Stimulated activated CD8-positive, alpha-beta memory T cell treated with anti-CD3 and anti-CD28 coated beads, Interleukin-15, amount 100 ng/mL, for 48 hours (primary cell): ENCODE measurements around the gene SLC6A6.

Experiments used
- DNase-seq, 2 donors: peaks; one replicate each; pipeline ENCODE4 v3.0.0-alpha.2; 2020; ENCODE audit warnings: low read depth in 2 of 2

Gene SLC6A6

DNA sequence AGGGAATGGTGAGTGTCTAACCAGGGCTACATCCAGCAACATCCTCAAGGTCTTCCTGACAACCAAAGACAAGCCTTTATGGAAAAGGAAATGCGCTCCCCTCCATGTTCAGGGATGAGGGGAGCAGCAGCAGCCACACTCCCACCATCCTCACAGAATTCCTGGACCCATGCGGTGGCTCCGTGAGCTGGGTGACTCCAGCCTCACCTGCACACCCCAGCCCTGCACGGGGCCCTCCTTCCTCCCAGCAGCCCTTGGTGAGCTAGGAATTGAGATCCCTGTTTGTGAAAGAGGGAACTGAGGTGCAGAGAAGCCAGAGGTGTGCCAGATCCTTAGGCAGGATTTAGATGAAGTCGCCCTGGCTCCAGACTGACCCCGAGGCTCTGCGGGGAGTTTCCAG lies 85.4 kb downstream of the SLC6A6 start:
- no peak for DNase-seq

DNA sequence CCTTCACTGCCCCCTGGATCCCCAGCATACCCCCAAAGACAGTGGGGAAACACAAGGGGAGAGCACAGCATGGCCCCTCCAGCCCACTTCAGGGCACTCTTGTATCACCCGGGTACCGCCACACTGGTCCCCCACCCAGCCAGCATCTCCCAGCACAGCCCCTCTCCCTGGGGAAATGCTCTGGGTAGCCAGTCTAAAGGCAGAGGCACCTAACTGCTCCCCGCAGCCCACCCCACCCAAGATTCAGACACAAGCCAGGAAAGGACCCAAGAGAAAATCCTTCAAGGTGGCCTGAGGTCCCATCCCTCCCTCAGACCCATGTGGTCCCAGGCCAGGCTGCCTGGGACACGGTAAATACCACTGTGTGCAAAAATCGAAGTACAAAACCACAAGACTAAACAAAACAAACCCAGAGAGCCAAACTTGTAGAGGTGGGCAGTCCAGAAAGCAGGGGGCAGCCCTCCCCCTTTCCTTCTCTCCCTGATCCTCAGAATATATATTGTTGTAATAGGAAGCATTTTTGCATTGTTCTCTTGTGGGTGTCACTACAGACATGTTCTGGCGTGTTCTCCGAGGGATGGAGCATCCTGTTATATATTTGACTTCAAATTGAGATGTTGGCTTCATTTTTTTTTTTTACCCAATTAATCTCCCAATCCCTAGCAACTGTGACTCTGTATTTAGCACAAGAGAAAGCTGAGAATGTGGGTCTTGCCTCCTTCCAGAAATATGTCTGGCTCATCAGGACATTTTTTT lies 86.1 kb downstream of the SLC6A6 start:
- DNase-seq, result no peak

DNA sequence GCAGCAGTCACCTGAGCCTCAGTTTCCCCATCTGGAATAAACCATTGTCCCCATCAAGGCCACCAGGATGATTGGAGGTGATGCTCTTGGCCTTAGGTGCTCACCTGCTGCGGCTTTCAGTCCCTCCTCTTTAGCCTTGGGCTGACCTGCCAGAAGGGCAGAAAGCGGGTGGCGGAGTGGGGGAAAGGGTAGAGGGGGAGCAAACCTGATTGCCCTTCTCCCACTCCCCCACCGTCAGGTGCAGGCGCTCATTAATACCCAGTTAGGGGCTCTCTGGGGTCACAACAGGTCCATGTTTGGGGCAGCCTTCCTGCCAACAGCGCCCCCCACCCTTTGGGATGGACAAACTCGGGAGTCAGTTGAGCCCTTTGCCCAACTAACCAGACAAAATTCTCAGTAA lies 87.2 kb downstream of the SLC6A6 start:
- no peak for DNase-seq

DNA sequence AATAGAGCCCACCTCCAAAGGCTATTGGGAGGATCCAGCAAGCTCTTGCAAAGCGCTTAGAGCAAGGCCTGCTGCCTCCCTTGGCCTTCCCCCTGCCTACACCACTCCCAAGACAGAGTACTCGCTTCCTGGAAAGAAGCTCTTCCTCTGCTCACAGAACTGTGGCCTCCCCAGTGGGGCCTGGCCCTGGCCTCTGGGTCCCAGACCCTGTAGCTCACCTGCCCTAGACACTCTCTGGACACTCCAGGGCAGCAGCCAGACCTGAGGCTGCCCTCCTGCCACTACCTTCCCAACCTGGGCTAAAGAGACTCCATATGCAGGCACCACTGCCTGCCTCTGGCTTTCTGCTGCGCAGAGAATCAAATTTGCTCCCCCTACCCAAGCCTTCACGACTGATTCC lies 87.8 kb downstream of the SLC6A6 start:
- DNase-seq, result no peak

DNA sequence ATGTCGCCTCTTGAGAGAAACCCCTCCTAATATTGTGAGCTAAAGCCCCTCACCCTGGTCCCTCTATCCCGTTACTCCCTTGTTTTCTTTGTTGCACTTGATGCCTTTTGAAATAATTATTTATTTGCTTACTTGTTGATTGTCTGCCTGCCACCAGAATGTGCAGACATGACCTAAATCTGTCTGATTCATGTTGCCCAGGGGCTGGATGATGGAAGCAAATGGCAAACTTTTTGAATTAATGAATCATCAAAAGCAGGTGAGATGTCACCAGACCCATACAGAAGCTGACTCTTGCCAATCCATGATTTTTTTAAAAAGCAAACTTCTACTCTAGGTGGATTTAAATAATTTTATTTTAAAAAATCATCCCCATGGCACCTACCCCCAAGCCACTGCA lies 88.4 kb downstream of the SLC6A6 start:
- DNase-seq, result no peak

DNA sequence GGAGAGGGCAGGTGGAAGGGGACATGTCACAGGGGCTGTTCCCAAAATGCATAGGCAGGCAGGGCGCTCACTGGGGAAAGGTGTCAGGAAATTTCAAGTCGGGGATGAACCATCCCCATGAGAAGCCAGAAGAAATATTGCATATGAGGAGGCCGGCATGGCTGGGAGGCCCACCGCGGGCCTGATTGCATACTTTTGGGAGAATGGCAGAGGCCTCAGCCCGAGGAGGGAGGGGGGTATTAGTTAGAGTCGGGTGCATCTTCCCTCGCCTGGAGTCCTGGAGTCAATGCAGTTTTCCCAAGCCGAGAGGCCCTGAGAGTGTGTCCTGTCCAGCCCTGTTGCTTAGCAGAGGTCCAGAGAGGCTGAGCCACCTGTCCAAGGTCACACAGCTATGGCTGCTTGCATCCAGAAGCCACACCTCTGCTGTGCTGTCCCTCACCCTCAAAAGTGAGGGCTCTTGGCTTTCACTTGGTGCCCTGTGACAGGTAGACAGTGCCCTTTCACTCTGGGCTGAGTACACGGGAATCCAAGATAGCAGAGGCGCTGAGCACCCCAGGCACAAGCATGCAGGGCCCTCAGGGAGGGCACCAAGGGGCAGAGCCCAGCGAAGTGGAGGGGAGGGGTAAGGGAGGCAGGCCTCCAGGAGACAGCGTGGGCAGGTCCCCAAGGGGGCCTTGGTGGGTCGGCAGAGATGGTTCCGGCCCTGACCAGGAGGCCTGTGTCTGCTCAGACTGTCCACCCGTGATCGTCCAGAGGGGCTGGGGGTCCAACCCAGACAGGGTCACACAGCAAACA lies 89.2 kb downstream of the SLC6A6 start:
- DNase-seq, result no peak

DNA sequence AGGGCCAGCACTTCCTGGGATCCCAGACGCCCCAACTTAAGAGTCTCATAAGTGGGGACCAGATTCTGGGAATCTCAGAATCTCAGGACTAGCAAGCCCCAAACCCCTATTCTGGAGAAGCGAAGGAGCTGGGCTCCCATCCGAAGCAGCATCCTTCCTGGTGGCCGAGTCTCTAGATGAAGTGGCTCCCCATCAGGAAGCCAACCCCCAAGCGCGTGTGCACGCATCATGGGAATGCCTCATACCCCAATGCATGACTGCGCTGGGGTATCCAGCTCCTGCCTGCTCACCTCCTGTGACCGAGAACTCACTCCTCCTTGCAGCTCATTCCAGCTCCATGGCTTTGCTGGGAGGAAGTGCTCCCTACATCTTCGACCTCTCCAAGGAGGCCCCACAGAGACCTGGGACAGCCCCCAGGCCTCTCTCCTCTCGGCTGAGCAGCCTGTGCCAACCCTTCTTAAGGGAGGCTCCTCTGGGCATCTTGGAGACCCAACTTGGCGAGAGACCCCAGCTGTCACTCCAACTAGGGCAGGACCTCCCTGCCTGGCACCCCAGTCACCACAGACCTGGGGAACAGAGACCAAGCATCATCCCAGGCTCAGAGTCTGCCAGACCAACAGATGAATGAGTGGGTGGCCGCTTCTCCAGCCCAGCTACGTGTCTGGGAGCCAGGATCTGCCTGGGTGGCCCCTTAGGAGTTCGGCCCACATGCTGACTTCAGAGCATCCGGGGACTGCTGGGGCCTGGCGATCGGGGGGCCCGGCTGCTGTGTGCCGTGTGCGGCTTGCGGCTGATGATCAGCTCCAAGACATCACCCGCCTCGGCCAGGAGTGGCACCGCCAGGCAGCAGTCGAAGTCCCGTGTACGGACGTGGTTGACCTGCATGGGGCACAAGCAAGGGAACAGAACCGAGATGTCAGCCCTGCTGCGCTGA lies 90.8 kb downstream of the SLC6A6 start:
- DNase-seq, result no peak

DNA sequence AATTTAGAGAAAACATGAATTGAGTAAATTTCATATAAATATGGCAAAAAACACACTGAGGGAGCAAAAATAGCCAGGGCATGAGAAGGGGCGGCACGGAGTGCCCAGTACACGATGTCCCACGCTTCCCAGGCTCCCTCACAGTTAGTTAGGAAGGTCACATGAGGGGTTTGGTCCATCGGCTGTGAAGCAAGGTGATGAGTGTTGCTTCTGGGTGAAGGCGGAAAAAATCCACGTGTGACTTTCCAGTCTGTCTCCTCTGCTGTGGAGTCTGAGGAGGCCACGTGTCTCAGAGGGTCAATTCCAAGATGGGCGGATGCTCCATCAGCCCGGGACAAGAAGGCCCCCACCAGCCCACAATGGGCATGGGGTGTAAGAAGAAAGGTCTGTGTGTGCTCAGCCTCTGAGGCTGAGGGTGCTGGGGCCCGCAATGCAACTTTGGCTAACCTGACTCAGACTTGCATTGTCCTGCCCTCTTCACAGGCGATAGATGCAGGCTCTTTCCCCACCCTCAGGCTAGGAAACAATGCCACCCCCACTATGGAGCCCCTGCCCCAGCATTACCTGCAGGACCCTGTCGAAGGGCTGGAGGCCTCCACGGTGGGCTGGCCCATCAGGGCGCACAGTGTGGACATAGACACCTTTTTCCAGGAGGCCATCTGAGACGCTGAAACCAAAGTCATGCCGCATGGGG lies 92.0 kb downstream of the SLC6A6 start:
- DNase-seq, result no peak

DNA sequence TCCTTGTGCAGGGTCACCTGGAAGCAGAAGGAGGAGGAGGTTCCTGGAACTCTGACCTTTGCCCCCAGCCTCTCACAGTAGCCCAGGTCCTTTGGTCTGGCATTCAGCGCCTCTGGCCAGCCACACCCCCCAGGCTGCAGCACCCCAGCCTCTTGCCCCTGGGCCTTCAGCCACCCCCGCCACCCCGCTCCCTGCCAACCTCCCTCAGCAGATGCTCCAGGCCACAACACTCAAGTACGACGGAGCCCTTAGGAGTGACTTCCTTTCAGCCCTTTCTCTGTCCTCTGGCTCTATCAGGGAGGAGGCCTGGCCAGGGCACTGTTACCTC lies 92.5 kb downstream of the SLC6A6 start:
- no peak for DNase-seq

DNA sequence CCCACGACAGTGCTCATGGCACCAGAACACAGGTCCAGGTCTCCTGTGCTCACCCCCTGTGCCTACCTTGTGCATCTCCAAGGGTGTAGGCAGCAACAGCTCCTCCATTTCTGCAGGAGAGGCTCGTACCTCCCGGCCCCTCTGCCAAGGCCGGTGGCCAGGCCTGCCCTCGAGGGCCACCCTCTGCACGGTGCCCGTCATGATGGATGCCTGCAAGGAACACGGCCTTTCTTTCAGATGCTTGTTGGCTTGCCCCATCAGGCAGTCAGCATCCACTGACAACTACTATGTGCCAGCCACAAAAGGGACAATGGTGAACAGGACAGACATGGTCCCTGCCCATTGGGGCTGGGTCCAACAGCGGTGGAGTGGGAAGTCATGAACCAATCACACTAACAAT lies 93.9 kb downstream of the SLC6A6 start:
- DNase-seq, result no peak

DNA sequence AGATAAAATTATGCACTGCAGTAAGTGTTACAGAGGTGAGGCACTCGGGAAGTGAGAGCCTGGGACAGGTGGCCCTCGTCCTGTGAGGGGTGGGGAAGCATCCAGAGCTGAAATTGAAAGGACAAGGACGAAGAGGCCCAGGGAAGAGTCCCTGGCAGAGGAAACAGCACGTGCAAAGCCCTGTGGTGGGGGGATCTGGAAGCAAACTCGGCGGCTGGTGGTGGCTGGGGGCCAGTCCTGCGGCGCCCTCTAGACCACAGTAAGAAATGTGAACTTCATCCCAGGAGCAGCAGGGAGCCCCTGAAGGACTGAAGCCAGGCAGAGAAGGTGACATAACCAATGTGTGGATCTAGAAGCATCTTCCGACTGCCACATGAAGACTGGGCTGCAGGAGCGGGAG lies 94.9 kb downstream of the SLC6A6 start:
- no peak for DNase-seq

DNA sequence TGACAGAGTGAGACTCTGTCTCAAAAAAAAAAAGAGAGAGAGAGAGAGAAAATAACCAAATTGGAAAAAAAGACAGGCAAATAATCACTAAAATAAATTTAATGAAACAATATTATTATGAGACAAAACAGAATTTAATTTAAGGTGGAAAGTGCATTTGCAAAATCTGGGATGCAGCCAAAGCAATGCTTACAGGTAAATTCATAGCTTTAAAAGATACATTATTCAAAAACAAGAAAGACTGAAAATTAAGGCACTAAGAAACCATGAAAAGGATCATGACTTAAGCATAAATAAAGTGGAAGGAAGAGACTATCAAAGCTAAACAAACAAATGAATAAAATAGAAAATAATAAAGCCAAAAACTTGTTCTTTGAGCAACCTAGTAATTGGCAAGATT lies 100.1 kb downstream of the SLC6A6 start:
- no peak for DNase-seq

DNA sequence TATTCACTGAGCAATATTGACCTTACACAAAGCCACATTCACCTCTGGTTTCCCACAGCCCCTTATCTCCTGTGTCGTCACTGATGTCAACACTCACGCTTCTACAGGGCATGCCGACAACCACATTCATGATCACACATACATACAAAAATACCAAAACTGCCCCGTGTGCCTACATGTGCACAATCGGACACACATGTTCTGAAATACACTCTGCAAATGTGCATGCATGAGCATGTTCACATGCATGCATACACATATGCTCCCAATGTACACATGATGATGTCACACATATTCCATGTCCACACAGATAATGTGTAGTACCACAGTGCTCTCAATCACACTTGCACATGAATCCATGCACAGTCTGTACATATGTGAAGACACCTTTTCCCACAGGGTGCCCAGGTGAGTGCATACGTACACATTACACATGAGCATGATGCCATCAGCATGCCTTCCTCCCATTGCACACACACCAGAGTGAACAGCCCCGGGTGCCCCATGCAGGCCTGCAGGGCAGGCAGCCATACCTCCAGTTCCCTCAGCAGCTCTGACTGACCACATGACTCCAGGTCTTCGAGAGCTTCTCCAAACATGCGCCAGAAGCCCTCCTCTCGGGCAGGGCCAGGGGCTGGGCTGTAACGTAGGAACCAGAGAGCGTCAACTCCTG lies 100.8 kb downstream of the SLC6A6 start:
- DNase-seq, result no peak

DNA sequence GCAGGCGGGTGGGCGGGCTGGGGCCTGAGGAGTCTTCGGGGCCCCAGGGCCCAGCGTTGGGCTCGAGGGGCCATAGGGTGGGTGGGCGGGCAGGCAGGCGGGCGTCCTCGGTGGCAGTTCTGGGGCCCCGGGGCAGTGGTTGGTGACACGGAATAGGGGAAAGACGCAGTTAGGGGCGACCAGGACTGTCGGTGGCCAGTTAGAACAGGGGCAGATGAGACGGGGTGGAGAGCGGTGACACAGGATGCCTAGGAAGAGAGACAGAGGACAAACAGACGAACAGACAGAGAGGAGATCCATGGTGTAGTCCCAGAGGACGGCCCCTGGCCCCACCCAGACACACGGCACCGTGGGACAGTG lies 101.3 kb downstream of the SLC6A6 start:
- no peak for DNase-seq

DNA sequence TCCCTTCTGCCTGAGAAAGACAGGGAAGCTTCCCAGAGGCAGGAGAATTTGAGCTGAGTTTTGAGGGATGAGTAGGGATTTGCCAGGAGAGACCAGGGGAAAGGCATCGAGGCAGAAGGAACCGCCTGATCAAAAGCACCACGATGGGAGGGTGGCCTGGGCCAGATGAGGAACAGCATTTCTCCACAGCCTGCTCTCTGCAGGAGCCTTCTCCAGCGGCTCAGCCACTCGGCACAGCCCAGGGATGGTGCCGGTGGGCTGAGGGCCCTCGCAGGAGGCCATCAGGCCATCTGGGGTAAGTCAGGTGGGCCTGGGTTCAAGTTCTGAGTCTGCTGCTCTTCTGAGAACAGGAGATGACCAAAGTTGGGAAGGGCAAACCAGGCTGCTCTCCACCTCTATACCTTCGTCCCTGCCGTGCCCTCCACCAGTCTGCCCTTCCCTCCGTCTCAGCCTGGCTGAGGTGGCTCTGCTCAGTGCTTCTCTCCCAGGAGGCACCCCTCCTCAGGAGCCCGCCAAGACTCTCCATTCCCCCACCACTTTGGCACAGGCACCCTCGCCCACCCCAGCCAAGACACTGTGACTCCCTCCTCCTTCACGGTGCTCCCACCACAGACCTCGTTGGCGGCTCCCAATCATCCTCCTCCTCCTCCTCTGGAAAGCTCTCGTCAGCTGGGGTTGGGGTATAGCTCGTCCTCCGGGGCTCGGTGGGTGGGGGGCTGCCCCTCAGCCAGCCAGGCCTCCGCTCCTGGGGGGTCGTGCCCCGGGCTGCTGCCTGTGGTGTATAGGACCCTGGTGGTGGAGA lies 102.8 kb downstream of the SLC6A6 start:
- DNase-seq, result no peak

DNA sequence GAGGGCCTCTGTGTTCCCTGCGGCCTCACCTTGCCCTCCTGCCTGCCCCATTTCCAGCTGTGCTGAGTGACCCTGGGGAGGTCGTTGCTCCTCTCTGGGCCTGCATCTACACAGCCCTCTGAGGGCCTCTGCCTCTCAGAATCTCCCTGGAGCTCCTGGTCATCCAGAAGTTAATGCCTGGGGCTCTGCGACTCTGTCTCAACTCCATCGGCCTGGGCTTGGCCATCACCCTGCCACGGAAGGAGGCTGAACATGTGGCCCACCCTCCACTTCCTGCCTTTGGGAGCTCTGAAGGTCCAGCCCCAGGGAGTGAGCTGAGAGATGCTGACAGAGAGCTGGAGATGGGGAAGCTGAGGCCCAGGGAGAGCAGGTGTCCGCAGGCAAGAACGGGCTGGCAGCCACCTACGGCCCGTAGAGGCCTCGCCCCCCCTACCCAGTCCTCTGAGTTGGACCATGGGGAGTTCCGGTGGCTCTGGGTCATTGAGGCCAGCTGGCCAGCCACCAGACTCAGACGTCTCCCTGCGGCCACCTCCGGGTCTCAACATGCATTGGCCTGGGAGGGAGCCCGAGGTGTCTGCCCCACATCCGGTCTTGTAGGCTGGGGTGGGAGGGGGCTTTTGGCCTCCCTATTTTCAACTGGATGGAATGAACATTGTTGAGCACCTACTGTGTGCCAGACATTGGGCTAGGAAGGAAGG lies 103.5 kb downstream of the SLC6A6 start:
- DNase-seq, result no peak

DNA sequence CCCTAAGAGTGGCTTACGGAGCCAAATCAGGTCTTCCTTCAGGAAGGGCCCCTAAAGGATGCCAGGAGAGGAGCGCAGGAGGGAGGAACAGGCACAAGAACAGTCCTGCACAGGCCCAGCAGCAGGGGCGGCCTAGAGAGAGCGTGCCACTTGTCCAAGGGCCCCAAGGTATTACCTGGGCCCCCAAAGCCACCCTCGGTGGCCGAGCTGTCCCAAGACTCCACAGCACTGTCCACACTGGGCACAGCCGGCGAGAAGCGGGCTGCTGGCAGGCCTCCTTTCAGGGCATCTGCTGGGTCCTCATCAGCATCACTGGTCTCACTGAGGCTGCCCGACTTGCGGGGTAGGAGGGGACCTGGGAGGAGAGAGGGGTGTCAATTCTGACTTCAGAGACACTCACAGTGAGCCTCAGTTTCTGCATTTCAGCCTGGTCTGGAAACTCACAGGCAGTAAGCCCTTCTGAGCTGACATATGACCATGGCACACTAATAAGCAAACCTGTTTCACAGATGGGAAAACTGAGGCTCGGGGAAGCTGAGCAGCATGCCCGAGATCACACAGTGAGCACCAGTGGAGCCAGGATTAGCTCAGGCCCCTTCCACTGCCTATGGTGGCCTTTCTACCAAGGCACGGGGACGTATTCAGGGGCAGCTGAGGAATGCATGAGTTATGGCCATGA lies 104.4 kb downstream of the SLC6A6 start:
- DNase-seq, result no peak

DNA sequence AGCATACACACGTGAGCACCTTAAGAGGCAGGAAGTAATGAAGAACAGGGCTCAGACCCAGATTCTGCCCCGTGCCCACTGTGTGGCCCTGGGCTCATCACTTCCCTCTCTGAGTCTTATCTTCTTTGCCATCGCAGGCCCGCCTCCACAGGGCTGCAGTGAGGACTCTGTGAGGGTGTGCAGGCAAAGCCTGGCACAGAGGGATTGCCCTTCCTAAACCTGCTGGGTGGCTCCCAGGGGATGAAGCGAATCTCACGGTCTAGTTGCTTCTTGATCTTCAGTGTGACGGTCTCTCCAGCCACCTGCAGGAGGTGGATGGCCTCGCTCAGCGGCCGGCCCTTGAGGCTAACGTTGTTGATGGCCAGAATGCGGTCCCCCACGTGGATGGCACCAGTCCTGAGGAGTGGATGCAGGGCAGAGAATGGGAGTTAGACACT lies 104.9 kb downstream of the SLC6A6 start:
- no peak for DNase-seq
